AG08396 (cell line): ENCODE results near the gene GPN2.
"Not testable (repeated sequence)": the region's sequence is repeated elsewhere in the genome, so short reads cannot be mapped to it uniquely, and the experiment has no call there.

Experiments used
- DNase-seq: peaks from one replicate; pipeline ENCODE4 v3.0.0; 2012; ENCODE audit warnings: low spot score, mixed read lengths

GPN2 gene

GRCh38 chr1:26857473-26858060, 32.5 kb downstream of the GPN2 start:
- DNase-seq, result no peak

- DNase-seq, result no peak
These were observed 33.2 kb downstream of the GPN2 start for GRCh38 chr1:26856604-26857469.

- no peak for DNase-seq
These were observed 33.9 kb downstream of the GPN2 start for GRCh38 chr1:26856181-26856580.

DNA sequence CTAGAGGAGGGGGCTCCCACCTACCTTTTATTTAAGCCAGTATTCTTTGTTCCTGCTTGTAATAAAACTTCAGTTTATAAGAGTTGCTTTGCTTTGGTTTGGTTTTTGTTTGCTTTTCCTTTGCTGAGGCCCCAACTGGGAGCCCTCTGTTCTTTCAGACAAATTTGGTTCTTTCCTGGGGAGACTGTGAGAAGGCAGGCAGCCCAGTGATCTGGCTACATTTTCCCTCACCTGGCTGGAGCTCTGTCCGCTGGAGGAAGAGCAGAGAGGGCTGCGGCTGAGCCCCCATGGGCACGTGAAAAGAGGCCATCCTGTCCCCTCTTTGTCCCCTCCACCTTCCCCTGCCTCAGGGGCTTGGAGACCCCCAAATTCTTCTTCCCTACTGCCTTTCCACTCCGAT, 34.4 kb downstream of the GPN2 start:
- DNase-seq, result no peak

DNA sequence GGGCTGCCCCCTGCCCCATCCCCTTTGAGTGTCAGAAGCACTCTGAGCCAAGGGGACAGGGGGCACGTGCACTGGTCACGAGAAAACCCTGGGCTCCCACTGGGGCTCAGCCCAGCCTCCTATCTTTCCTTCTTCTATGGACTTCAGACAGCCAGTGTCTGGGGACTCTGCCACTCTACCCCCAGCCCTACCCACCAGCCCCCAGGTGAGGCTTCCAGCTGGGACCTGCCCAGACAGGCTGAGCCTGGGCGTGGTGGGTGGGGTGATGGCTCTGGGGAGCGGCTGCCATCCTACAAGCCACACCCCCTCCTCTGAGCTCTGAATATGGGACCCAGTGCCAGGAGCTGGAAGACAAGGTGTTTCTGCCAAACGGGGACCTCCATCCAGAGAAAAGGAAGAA, 35.2 kb downstream of the GPN2 start:
- no peak for DNase-seq

GRCh38 chr1:26853600-26853999, 36.5 kb downstream of the GPN2 start:
- no peak for DNase-seq

DNA sequence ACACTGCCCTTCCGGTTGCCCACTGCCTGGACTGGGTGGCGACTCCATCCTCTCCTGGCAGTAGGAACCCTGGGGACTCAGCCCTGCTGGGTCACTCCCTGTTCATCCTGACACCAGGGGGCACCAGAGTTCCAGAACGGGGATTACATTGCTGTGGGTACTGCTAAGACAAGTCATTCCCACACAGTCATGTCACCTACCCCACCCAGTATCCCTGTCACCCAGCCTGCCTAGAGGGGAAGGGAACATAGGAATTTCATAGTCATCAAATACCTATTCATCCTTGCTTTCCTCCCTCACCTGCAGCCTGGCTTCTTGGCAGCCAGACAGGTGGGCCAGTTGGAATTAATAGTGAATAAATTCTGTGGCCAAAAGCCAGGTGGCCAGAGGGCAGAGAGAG, 36.9 kb downstream of the GPN2 start:
- DNase-seq, result peak; percentile 89

DNA sequence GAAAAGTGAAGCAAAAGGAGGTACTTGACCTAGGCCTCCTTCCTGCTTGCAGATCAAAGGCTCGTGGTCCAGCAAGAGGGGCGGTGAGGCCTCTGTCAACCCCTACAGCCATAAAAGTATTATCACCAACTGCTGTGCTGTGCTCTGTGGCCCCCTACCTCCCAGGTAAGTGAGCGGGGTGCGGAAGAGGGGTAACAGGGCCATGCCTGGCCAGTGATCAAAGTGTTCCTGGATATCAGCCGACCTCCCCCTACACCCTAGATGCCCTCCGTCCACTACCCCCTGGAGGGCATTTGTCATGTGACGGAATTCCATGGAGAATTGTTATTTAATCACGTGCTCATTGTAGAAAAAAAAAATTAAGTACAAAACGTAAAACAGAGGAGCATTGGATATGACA, 37.4 kb downstream of the GPN2 start:
- no peak for DNase-seq

DNA sequence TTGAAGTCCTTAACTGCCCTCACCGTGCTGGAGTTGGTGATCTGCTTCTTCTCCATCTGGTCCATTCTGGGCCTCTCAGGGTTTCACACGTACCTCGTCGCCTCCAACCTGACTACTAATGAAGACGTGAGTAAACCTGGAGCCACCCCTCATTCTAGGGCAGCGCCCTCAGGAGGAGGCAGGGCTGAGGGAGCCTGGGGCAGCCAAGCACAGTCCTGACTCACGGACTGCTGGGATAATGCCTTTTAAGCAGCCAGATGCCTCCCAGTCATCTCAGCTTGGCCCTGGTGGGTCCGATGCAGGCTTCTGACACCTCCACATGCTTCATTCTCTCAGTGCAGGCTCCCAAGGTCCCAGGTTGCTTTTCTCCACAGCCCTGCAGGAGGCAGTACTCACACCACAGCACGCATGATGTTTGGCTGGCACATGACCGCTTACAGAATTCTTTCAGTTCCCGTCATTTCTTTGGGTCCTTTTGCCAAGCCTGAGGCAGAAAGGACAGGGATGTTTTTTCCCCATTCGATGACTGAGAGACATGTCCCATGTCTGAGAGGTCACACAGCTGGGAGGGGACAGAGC, 38.9 kb downstream of the GPN2 start:
- DNase-seq, result no peak

- DNase-seq, result peak; percentile 81
These were observed 40.9 kb downstream of the GPN2 start for GRCh38 chr1:26848941-26849774.

DNA sequence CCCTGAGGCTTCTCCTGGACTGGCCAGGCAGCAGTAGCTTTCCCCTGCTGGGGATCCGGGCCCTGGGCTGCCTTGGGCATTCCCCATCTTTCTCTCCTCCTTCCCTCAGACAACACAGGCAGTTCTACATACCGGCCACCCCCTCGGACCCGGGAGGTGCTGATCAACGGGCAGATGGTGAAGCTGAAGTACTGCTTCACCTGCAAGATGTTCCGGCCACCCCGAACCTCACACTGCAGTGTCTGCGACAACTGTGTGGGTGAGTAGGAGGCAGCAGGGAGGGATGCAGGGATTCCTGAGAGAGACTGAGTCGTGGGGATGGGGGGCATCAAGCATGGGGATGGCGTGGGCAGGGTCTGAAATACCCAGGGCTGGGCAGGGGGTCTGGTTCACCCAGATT, 41.6 kb downstream of the GPN2 start:
- no peak for DNase-seq

GRCh38 chr1:26847826-26848225, 42.3 kb downstream of the GPN2 start:
- not testable (repeated sequence) for DNase-seq

DNA sequence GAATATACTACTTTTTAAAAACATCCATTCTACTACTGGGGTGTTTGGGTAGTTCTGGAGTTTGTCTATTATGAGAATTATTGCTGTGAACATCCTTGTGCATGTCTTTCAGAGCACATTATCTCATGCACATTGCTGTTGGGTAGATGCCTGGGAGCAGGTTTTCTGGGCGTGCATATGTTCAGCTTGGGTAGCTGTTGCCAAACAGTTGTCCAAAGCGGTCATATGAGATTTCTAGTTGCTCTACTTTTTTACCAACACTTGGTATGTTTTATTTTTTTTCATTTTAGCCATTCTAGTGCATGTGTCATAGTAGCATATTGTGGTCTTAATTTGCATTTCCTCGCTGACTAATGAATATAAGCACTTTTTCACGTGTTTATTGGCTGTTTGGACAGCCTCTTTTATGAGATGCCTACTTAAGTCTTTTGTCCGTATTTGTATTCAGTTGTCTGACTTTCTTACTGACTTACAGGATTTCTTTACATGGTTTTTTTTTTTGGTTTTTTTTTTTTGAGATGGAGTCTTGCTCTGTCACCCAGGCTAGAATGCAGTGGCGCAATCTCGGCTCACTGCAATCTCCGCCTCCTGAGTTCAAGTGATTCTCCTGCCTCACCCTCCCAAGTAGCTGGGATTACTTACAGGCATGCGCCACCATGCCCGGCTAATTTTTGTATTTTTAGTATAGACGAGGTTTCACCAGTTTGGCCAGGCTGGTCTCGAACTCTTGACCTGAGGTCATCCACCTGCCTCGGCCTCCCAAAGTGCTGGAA, 45.5 kb downstream of the GPN2 start:
- no peak for DNase-seq

GRCh38 chr1:26839779-26840178, 50.3 kb downstream of the GPN2 start:
- DNase-seq, result no peak

- no peak for DNase-seq
These were observed 50.8 kb downstream of the GPN2 start for GRCh38 chr1:26839339-26839722.

DNA sequence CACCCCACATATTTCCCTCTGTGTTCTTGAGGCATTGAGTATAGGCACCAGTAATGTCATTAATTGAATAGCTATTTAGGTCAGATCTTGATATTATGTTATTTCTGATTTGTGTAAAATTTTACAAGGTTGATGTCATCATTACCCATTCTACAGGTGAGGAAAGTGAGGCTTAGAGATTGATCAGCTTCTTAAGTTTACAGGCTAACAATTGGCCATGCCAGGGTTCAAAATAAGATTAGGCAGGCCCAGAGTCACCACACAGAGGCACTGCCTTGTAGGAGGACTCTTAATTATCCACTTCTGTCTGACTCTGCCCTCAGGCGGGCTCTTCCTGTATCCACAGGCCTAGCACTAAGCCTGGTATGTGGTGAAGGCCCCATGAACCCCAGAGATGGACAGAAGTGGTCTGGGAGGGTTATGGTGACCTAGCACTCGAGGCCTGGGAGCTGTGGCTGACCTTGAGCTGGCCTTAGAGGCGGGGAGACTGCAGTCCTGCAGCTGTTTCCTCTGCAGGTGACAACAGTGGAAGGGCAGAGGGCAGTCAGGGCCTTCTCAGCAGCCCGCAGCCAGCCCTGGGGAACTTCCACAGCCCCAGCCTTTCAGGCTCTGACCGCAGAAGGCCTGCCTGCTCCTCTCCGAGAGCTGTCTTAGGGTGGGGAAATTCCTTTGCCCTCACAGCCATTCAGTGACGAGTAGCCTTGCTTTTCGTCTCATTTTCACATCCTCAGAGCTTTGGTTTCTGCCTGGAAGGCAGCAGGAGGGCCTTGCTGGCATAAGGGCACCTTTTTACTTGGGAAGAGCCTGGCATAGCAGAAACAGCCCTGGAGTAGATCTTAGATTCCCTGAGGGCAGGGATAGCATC, 51.4 kb downstream of the GPN2 start:
- DNase-seq, result no peak

- DNase-seq, result not testable (repeated sequence)
These were observed 52.4 kb downstream of the GPN2 start for GRCh38 chr1:26837665-26838064.

DNA sequence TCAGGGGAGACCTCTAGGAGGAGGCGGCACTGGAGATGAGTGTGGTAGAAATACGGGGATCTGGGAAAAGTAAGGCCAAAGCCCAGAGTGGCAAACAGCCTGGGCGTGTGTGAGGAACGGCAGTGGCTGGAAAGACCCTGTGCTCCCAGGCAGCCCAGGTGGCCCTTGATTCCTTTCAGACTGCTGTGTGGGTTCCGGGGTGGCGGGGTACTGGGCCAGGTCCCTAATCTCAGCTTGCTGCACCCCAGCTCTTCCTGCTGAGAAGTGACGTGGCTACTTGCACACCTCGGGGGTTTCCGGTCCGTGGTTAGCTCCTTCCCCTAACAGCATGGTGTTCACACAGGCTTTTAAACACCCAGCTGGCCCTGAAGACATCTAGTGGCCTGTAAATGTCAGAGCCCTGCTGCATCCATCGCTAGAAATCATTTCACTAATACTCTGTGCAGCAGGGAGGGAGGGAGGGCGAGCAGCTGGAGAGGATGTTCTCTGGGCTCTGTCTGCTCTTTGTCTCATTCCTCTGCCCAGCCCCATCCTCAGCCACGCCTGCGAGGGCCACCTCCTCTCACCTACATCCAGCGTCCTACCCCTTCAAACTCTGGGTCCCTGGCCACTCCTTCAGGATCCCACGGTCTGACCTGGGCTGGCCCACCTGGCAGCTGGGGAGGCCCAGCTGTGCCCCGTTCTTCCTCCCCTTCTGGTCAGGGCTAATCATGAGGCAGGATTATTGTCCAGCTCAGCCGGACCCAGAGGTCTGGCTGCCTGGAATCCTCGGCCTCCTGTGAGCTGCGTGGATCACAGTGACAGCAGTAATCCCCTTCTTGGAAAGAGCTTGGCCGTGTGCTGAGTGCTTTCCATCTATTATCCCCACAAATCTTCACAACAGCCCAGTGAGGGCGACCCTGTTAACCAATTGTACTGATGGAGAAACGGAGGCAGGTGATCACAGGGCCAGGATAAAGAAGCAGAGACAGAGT, 56.4 kb downstream of the GPN2 start:
- DNase-seq, result no peak

DNA sequence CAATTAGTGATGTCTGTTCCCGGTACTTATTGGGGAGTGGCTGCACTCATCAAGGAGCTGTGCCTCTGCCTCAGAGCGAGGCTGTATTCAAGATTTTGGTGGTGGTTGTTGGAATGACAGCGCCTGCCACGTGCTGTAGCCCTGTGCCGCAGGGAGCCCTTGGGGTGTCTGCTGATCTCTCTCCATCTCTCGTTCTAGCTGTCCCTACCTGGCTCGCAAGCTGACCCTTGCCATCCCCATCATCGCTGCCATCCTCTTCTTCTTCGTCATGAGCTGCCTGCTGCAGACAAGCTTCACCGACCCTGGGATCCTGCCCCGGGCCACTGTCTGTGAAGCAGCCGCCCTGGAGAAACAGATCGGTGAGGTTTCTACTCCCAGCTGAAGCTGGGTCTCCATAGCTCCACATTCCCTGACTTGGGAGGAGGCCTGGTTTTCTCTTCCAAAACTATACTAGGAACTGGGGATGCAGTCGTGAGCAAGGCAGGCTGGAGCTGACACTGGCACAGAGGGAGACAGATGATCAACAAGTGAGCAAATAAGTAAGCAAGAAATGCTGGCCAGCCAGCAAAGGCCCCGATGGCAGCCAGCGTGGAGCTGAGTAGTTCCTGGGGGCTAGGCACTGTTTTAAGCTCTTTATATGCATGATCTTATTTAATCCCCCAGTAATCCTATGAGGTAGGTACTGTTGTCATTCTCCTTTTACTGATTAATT, 57.7 kb downstream of the GPN2 start:
- no peak for DNase-seq
